Fibroblast of villous mesenchyme (primary cell): ENCODE data around the gene LSM2. TPM values are rescaled to one million over a fixed set of nuclear protein-coding genes. Genes with fewer than 3 reads are reported as not detected.
"Not testable (repeated sequence)": the region's sequence is repeated elsewhere in the genome, so short reads cannot be mapped to it uniquely, and the experiment has no call there.

Source experiments
- DNase-seq: peaks from one replicate; pipeline ENCODE4 v3.0.0-alpha.2; 2010; ENCODE audit warnings: low read depth
- H3K4me3 ChIP-seq: 2 replicates; pipeline ENCODE4 v1.5.1; 2011; ENCODE audit warnings: low read depth, mild to moderate bottlenecking, low read length
- CTCF ChIP-seq: IDR thresholded peaks from 2 replicates; pipeline ENCODE4 v1.5.1; 2012; ENCODE audit warnings: low read depth, mild to moderate bottlenecking, low read length; ENCODE audit not compliant: insufficient read depth
- total RNA-seq: library from RNA; depleted of rRNA; stranded (reverse); fragments of >200 nt; gene quantifications from 2 replicates; pipeline ENCODE4 v1.2.3, GENCODE V29; 2012

Gene LSM2
- total RNA-seq, 1 donor = 23.7 TPM

GRCh38 chr6:31826793-31827285 is 20.1 kb upstream of the LSM2 start:
- no peak for TF ChIP-seq CTCF
- DNase-seq = peak; percentile 87
- H3K4me3 ChIP-seq = peak overlapping the region; percentile 54

GRCh38 chr6:31825553-31825952 is 18.8 kb upstream of the LSM2 start:
- no peak for TF ChIP-seq CTCF
- no peak overlapping the region for H3K4me3 ChIP-seq
- DNase-seq = no peak

GRCh38 chr6:31823592-31824196 is 16.9 kb upstream of the LSM2 start:
- not testable (repeated sequence) for H3K4me3 ChIP-seq, DNase-seq

GRCh38 chr6:31822036-31822821 is 15.5 kb upstream of the LSM2 start:
- peak; percentile 88 for DNase-seq
- TF ChIP-seq CTCF = no peak
- peak overlapping the region; percentile 67 for H3K4me3 ChIP-seq

GRCh38 chr6:31821301-31822035 is 14.7 kb upstream of the LSM2 start:
- H3K4me3 ChIP-seq = peak overlapping the region; percentile 67
- TF ChIP-seq CTCF = no peak
- no peak for DNase-seq

GRCh38 chr6:31820399-31820798 is 13.6 kb upstream of the LSM2 start:
- H3K4me3 ChIP-seq, DNase-seq: not testable (repeated sequence)

- TF ChIP-seq CTCF = no peak
- no peak overlapping the region for H3K4me3 ChIP-seq
- no peak for DNase-seq
Measured at GRCh38 chr6:31819871-31820299, 13.1 kb upstream of the LSM2 start.

- DNase-seq = not testable (repeated sequence)
- H3K4me3 ChIP-seq = peak overlapping the region; percentile 62
Measured at GRCh38 chr6:31817929-31818511, 11.3 kb upstream of the LSM2 start.

- DNase-seq = not testable (repeated sequence)
- H3K4me3 ChIP-seq = peak overlapping the region; percentile 62
Measured at GRCh38 chr6:31817133-31817928, 10.6 kb upstream of the LSM2 start.
